ENCODE data around the gene RPS19BP1.

The RPS19BP1 gene

GRCh38 chr22:39532215-39533073 is at the start of gene RPS19BP1:
RPS19BP1 (minus strand) TSS chr22:39532748; CDS start chr22:39532738, 10 bp downstream.
- peak within 1 kb of the TSS; percentile 83 for H3K4me3 ChIP-seq (ENCODE audit: low read depth, low read length)
- TF ChIP-seq, protein P1, sequence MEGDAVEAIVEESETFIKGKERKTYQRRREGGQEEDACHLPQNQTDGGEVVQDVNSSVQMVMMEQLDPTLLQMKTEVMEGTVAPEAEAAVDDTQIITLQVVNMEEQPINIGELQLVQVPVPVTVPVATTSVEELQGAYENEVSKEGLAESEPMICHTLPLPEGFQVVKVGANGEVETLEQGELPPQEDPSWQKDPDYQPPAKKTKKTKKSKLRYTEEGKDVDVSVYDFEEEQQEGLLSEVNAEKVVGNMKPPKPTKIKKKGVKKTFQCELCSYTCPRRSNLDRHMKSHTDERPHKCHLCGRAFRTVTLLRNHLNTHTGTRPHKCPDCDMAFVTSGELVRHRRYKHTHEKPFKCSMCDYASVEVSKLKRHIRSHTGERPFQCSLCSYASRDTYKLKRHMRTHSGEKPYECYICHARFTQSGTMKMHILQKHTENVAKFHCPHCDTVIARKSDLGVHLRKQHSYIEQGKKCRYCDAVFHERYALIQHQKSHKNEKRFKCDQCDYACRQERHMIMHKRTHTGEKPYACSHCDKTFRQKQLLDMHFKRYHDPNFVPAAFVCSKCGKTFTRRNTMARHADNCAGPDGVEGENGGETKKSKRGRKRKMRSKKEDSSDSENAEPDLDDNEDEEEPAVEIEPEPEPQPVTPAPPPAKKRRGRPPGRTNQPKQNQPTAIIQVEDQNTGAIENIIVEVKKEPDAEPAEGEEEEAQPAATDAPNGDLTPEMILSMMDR (IDR thresholded peaks at IDR 0.05; ENCODE audit: control insufficient read depth, extremely low read depth, insufficient read depth) = no peak
- DNase-seq (ENCODE audit: low read depth) = peak; percentile 100

- no peak for DNase-seq (ENCODE audit: low read depth)
- TF ChIP-seq, protein P1 (IDR thresholded peaks at IDR 0.05; ENCODE audit: control insufficient read depth, extremely low read depth, insufficient read depth) = no peak
- H3K4me3 ChIP-seq (ENCODE audit: low read depth, low read length) = no peak overlapping the region
Observed at GRCh38 chr22:39581303-39581702, 48.8 kb upstream of the RPS19BP1 start.

- no peak for DNase-seq (ENCODE audit: low read depth)
- TF ChIP-seq, protein P1 (IDR thresholded peaks at IDR 0.05; ENCODE audit: control insufficient read depth, extremely low read depth, insufficient read depth) = no peak
- H3K4me3 ChIP-seq (ENCODE audit: low read depth, low read length) = no peak overlapping the region
Observed at GRCh38 chr22:39580795-39581194, 48.2 kb upstream of the RPS19BP1 start.

- no peak overlapping the region for H3K4me3 ChIP-seq (ENCODE audit: low read depth, low read length)
- no peak for DNase-seq (ENCODE audit: low read depth)
- TF ChIP-seq, protein P1 (IDR thresholded peaks at IDR 0.05; ENCODE audit: control insufficient read depth, extremely low read depth, insufficient read depth) = no peak
Observed at GRCh38 chr22:39580006-39580441, 47.5 kb upstream of the RPS19BP1 start.

GRCh38 chr22:39577900-39578299 is 45.4 kb upstream of the RPS19BP1 start:
- DNase-seq (ENCODE audit: low read depth) = no peak
- no peak overlapping the region for H3K4me3 ChIP-seq (ENCODE audit: low read depth, low read length)
- TF ChIP-seq, protein P1 (IDR thresholded peaks at IDR 0.05; ENCODE audit: control insufficient read depth, extremely low read depth, insufficient read depth) = no peak

DNA sequence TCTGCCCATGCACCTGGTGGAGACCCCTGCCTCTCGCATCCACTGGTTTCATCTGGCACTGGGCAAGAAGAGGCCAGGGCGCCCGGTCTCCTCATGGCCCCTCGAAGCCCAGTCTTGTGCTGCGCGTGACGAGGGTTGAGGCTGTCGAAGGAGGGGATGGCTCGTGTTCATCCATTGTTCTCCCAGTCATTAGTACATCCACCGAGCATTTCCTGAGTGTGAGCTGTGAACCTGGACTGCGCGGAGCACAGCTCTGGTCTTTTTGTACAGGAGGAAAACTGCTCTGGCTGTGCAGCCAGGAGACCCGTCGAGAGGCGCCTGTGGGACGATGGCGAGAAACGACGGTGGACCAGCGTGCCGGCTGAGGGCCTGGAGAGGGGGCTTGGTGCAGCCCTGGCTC is 44.8 kb upstream of the RPS19BP1 start:
- H3K4me3 ChIP-seq (ENCODE audit: low read depth, low read length) = no peak overlapping the region
- DNase-seq (ENCODE audit: low read depth) = no peak
- TF ChIP-seq, protein P1 (IDR thresholded peaks at IDR 0.05; ENCODE audit: control insufficient read depth, extremely low read depth, insufficient read depth) = no peak

Measured in LNCaP clone FGC (cell line).